ENCODE results near the gene MYO1B.

MYO1B gene

DNA sequence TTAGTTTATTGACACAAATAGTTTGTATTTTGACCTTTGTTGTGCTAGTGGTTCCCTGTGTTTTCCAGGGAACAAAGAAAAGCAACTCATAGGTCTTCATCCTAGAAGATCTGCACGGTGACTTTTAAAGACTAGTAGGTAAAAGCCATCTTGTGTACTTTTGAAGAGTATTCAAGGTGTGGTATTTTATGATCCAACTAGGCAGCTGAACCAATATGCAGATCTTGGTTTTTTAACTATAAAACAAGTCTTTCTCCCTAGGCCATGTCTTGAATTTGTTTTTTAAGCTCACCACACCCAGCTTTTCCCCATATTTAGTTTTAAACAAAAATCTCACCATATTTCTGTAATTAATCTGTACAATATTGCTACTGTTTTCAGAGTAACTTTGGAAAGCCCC lies 30.0 kb upstream of the MYO1B start:
- no peak overlapping the region for H3K4me3 ChIP-seq (ENCODE audit: control insufficient read depth, low read depth, low read length)
- DNase-seq (ENCODE audit: low read depth), result no peak
- TF ChIP-seq, protein P1, sequence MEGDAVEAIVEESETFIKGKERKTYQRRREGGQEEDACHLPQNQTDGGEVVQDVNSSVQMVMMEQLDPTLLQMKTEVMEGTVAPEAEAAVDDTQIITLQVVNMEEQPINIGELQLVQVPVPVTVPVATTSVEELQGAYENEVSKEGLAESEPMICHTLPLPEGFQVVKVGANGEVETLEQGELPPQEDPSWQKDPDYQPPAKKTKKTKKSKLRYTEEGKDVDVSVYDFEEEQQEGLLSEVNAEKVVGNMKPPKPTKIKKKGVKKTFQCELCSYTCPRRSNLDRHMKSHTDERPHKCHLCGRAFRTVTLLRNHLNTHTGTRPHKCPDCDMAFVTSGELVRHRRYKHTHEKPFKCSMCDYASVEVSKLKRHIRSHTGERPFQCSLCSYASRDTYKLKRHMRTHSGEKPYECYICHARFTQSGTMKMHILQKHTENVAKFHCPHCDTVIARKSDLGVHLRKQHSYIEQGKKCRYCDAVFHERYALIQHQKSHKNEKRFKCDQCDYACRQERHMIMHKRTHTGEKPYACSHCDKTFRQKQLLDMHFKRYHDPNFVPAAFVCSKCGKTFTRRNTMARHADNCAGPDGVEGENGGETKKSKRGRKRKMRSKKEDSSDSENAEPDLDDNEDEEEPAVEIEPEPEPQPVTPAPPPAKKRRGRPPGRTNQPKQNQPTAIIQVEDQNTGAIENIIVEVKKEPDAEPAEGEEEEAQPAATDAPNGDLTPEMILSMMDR (conservative IDR thresholded peaks at IDR 0.05; ENCODE audit: control insufficient read depth, insufficient read depth, low read depth, low read length), result no peak

DNA sequence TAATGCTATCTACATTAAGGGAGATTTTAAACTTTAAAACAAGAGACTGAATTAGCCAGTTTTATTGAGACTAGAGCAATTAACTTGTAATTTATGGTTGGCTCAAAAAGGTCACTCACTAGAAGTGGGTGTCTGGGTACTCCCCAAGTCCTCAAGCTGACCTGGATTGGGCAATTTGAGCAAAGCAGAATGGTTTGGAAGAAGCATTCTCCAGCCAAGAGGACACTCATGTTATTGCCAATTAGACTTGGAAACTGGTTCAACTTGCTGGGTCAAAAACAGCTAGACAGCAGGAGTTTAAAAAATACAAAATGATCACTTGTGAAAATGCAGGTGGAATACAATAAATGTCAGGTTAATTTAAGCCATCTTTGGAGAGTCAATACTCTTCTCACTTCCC lies 29.5 kb upstream of the MYO1B start:
- TF ChIP-seq, protein P1 (conservative IDR thresholded peaks at IDR 0.05; ENCODE audit: control insufficient read depth, insufficient read depth, low read depth, low read length), result no peak

DNA sequence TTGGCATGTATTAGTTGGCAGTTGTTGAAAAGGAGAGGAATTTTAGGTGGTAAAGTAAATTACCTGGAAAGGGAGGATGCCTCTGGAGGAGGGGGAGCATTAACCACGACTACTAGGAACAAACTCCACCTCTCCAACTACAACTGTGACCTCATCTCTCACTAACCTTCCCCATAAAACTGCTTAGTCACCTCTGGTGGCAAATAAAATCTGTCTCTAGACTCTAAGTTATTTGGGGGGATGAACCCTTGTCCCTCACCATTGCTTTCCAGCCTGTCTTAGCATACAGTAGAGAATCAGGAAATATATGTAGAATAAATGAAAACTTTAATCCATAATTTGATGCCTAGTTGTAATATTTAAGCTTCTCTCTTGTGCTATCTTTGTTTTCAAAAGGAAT lies 27.6 kb upstream of the MYO1B start:
- DNase-seq (ENCODE audit: low read depth), result peak; percentile 73
- no peak overlapping the region for H3K4me3 ChIP-seq (ENCODE audit: control insufficient read depth, low read depth, low read length)

More for the DNA sequence above, 29.5 kb upstream of the MYO1B start:
- DNase-seq (ENCODE audit: low read depth), result no peak
- no peak overlapping the region for H3K4me3 ChIP-seq (ENCODE audit: control insufficient read depth, low read depth, low read length)

DNA sequence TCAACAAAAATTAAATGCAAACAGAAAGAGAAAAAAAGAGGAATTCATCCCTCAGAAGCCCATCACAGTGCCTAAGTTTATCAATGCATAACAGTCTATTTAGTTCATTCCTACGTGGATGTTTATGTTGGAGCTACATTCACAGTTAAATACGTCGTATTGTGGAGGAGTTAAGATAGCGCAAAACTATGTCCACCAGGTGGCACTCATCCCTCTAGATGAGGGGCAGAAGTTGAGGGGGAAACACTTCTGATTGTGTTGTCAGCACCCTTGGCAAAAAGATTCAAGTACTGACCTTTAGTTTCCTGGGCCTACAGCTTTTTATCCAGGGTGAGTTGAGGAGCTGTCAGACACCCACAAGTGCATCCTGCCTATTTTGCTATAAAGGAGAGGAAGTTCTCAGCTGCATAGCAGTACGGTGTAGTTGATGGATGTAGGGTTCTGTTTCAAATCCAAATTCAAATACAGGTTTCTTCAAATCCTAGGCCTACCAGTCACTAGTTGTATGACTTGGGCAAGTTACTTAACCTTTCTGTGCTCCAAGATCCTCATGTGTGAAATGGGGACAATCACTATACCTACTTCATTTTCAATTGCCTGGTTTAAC lies 26.8 kb upstream of the MYO1B start:
- DNase-seq (ENCODE audit: low read depth), result peak; percentile 72
- TF ChIP-seq, protein P1 (conservative IDR thresholded peaks at IDR 0.05; ENCODE audit: control insufficient read depth, insufficient read depth, low read depth, low read length), result peak; percentile 65
- H3K4me3 ChIP-seq (ENCODE audit: control insufficient read depth, low read depth, low read length), result no peak overlapping the region

More for the DNA sequence above, 27.6 kb upstream of the MYO1B start:
- TF ChIP-seq, protein P1 (conservative IDR thresholded peaks at IDR 0.05; ENCODE audit: control insufficient read depth, insufficient read depth, low read depth, low read length), result no peak

DNA sequence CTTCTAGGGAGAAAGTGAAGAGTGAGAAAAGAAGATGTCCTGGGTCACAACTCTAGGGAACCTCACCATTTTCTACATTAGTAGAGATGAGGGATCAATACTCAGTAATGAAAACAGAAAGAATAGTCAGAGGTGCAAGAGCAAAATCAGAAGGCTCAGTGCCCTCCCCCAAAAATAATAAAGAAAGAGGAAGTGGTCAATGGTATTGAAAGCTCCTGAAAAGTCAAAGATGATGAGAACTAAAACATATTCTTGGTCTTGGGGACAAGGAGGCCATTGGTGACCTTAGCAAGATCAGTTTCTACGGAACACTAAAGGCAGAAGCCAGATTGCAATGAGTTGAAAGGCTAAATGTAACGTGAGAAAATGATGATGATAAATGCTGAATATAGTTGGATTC lies 24.5 kb upstream of the MYO1B start:
- TF ChIP-seq, protein P1 (conservative IDR thresholded peaks at IDR 0.05; ENCODE audit: control insufficient read depth, insufficient read depth, low read depth, low read length), result no peak
- DNase-seq (ENCODE audit: low read depth), result no peak
- H3K4me3 ChIP-seq (ENCODE audit: control insufficient read depth, low read depth, low read length), result no peak overlapping the region

DNA sequence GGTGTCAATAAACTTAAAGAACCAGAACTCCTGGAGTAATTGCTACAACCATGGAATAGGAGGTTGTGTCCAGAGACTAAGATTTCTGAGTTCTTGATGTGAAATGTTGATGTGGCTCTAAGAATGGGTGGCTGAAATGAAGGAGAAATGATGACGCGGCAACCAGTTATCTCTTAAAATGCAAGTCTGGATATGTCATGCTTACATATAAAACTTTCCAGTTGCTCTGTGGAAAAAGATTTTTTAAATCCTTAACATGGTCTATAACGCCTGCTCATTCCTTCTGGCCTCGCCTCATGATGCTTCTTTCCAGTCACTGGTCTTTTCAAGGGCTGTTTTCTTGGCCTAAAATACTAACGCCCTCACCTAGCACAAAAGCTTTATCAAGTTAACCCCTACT lies 23.5 kb upstream of the MYO1B start:
- TF ChIP-seq, protein P1 (conservative IDR thresholded peaks at IDR 0.05; ENCODE audit: control insufficient read depth, insufficient read depth, low read depth, low read length), result no peak
- no peak overlapping the region for H3K4me3 ChIP-seq (ENCODE audit: control insufficient read depth, low read depth, low read length)
- DNase-seq (ENCODE audit: low read depth), result no peak

DNA sequence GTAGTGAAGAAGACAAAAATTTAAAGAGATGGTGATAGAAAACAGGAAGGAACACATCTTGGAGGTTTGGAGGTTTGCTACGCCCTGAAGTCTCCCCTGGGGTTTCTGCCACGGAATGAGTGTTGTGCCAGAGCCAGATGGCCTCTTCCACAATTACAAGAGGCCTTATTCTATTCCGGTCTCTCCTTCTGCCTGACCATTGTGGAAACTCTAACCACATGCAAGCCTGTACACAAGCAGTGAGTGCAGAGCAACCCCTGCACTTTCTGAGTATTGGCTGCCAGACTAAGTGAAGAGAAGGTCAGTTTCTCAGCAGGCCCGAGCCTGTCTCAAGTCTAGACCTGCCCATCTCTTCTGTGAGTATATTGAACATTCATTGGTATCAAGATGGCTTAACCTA lies 22.7 kb upstream of the MYO1B start:
- no peak overlapping the region for H3K4me3 ChIP-seq (ENCODE audit: control insufficient read depth, low read depth, low read length)
- TF ChIP-seq, protein P1 (conservative IDR thresholded peaks at IDR 0.05; ENCODE audit: control insufficient read depth, insufficient read depth, low read depth, low read length), result no peak
- DNase-seq (ENCODE audit: low read depth), result peak; percentile 83
